Measurements from ENCODE around the gene UBASH3A.

Gene UBASH3A

GRCh38 chr21:42389449-42389835, 14.3 kb upstream of the UBASH3A start:
- no peak for DNase-seq (ENCODE audit: low read depth in 1 of 2, low spot score in 1 of 2)

DNA sequence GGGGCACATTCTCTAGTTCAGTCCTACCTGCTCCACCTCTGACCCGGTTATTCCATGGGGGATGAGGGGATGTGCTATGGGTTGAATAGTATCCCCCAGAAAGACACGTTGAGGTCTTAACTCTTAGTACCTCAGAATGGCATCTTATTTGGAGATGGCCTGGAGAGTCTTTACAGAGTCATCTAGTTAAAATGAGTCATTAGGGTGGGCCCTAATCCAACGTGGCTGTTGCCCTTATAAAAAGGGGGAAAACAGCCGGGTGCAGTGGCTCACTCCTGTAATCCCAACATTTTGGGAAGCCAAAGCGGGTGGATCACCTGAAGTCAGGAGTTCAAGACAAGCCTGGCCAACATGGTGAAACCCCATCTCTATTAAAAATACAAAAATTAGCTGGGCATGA, 13.5 kb upstream of the UBASH3A start:
- no peak for DNase-seq (ENCODE audit: low read depth in 1 of 2, low spot score in 1 of 2)

- DNase-seq (ENCODE audit: low read depth in 1 of 2, low spot score in 1 of 2) = no peak
Observed at GRCh38 chr21:42390696-42391095, 13.0 kb upstream of the UBASH3A start.

GRCh38 chr21:42391297-42391696, 12.4 kb upstream of the UBASH3A start:
- DNase-seq (ENCODE audit: low read depth in 1 of 2, low spot score in 1 of 2) = no peak

GRCh38 chr21:42392731-42393442, 10.8 kb upstream of the UBASH3A start:
- peak in 1 of 2 donors; percentile 49 for DNase-seq (ENCODE audit: low read depth in 1 of 2, low spot score in 1 of 2)

DNA sequence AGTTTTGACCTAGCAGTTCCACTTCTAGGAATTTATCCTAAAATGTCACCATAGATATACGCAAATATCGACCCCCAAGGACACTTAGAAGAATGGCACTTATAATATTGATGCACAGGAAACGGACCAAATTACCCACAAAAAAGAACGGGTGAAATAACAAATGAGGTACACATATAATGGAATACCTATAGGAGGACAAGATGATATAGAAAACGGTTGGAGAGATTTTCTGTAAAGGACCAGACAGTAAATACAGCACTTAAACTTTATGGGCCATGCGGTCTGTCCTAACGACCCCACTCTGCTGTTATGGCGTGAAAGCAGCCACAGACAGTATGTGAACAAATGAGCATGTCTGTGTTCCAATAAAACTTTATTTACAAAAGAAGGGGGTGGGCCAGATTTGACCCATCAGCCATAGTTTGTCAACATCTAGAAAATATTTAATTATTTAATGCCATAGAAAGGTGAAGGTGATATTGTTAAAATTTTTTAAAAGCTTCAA, 10.2 kb upstream of the UBASH3A start:
- DNase-seq (ENCODE audit: low read depth in 1 of 2, low spot score in 1 of 2) = no peak

- DNase-seq (ENCODE audit: low read depth in 1 of 2, low spot score in 1 of 2) = no peak
Observed at GRCh38 chr21:42395302-42395701, 8.4 kb upstream of the UBASH3A start.

DNA sequence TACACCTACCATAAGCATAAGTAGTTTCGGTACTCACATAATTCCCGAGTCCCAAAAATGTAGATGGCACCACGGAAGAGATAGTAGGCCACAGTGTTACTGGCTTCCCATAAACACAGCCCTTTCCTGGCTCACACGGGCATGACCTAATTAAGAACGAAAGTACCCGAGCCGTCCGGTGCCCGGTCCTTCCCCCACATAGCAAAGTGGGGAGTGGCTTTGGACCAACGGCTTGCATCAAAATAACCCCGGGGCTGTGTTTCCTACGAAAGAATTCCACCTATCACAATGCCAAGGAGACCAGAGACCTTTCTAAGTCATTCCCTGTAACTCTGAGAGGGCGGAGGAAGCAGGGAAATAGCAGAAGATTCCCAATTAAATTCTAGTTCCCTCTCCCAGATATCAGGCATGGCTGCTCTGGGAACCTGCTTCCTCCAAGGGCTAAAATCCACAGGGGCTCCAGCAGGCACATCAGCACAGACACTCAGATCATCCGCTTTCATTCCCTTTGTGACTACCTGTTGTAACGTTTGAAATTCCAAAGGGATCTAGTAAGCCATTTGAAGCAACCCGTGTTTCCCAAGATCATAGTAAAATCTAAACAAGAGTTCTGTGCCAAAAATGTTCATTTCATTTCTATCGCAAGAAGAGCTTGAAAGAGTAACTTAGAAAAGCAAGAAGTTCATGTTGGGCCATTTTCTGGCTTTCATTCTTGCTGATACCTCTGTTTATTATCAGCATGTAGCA, 7.6 kb upstream of the UBASH3A start, which contains the start of gene TMPRSS3:
Gene TMPRSS3, minus strand, starts transcription at position 148 of the 747 bp plus-strand sequence. CDS start 635 bp downstream, outside the sequence.
- no peak for DNase-seq (ENCODE audit: low read depth in 1 of 2, low spot score in 1 of 2)

DNA sequence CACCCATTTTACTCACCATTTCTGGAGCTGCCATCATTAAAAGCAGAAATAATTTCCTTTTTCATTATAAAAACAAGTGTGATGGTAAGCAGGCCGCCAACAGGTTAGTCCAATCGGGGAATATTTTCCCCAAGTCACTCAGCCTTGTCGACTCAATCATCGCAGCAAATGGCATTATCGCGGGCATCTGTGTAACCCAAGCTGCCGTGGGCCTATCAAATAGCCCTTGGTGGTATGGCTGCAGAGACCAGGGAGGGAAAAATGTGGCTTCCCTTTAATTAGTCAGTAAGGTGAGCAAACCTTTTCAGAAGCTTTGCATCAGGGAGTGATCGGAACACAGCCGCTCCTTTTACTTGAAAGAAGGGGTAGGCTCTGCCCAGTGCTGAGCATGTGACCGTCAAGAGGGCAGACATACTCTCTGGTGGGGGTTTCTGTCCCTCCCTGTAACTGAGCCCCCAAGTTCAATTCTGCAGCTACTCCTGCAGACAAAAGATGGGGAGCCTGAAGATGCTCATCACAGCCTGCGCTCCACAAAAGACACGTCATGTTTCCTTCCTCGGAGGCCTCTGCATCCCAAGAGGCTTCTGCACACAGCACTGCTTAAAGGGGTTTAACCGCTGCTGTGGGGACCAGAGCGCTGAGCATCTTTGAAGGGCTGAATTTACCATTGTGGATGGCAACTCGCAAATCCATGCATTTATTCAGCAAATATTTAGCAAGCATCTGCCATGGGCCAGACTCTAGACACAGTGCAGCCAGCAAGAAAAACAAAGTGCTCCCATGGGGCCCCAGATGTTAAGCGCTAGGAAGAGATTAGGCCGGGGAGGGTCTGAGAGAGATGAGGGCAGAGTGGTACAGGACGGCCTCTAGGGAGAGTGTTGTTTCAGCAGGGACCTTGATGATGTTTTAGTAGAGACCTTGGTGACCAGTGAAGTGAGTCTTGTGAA, 6.6 kb upstream of the UBASH3A start:
- no peak for DNase-seq (ENCODE audit: low read depth in 1 of 2, low spot score in 1 of 2)

DNA sequence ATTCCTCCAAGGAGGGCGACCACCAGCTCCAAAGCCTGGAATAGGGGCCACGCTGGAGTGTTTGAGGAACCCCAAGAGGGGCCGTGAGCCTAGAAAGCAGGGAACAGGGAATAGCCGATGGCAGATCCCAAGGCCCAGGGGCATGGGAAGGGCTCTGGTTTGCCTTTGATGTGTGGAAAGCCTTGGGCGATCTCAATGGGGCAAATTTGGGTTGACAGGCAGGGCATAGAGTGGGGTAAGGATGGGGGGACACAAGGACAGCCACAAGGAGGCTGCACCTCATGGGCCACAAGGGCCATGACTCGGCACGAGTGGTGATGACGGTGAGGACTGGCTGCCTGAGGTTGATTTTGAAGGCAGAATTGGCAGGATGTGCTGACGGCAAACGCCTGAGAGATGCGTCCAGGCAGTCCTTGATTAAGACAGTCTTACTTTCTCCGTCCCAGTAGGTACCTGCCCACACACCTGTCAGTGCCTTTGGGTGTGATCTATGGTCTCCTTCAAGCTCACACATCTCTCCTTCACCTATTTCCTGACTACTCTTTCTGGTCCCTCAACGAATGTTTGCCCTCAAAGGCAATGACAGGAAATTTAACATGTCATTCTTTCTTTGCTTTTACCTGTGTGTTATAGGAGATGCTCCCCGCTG, 5.8 kb upstream of the UBASH3A start:
- DNase-seq (ENCODE audit: low read depth in 1 of 2, low spot score in 1 of 2) = no peak

- DNase-seq (ENCODE audit: low read depth in 1 of 2, low spot score in 1 of 2) = no peak
Observed at GRCh38 chr21:42398436-42399028, 5.2 kb upstream of the UBASH3A start.

GRCh38 chr21:42400525-42400924, 3.2 kb upstream of the UBASH3A start:
- DNase-seq (ENCODE audit: low read depth in 1 of 2, low spot score in 1 of 2) = no peak

DNA sequence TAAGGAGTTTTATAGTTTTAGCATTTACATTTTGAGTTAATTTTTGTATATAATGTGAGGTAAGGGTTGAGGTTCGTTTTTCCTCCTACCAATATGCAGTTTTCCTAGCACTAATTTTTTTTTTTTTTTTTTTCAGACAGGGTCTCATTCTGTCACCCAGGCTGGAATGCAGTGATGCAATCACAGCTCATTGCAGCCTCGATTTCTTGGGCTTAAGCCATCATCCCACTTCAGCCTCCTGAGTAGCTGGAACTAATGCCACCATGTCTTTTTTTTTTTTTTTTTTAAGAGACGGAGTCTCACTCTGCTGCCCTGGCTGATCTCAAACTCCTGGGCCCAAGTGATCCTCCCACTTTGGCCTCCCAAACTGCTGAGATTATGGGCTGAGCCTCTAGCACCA, 2.5 kb upstream of the UBASH3A start:
- no peak for DNase-seq (ENCODE audit: low read depth in 1 of 2, low spot score in 1 of 2)

DNA sequence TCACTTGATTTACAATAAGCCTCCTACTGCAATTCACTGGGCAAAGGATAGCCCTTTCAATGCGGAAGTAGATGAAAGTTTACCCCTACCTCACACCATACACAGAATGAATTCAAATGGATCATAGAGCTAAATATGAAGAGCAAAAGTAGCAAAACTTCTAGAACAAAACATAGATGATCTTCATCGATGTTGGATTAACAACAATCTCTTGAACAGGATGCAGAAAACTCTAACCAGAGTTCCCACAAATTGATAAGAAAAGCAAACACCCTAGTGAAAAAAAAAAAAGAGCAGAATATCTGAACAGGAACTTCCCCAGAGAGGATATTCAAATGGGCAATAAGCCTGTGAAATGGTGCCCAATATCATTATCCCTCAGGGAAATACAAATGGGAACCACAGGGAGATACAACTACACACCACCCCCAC, 1.9 kb upstream of the UBASH3A start:
- no peak for DNase-seq (ENCODE audit: low read depth in 1 of 2, low spot score in 1 of 2)

- DNase-seq (ENCODE audit: low read depth in 1 of 2, low spot score in 1 of 2) = no peak
Observed at GRCh38 chr21:42404539-42404938, 837 bp downstream of the UBASH3A start.

DNA sequence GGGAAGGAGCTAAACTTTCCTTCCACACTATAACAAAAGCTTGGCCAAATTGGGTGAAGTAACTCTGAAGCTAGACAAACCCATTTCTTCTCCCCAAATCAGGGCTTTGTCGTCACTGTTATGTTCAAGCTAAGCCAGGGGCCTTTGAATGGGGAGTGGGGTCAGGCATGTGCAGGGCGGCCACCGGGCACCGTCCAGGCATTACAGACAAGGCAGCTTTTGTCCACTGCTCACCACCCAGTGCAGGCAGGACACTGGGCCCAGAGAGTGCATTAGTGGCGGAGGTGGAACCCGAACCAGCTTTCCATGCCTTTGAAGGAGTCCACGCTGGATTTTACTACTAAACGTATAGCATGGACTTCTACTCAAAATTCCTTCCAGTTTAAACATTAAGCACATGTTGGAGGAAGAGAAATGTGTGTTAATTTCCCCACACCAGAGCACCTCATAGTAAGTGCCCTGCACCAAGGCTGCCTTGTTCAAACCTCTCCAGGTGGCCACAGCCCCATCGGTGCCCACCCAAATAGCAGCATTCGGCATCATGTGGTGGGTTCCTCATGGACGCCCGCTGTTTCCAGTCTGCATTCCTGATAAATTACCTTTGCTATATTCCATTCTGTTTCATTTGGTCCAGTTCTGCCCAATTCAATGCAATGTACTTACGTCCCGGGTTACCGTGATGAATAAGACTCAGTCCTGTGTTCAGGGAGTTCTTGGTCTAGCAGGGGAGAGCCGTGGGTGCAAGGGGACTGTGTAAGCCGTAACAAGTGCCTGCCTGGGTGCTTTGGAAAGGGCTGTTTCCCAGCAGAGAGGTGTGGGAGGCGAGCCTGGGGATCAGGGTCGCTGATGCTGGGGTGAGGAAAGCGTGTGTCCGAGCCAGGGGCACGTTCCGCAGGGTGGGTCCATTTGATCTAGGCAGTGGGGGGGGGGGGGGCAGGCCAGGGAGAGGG, 1.6 kb downstream of the UBASH3A start:
- no peak for DNase-seq (ENCODE audit: low read depth in 1 of 2, low spot score in 1 of 2)

DNA sequence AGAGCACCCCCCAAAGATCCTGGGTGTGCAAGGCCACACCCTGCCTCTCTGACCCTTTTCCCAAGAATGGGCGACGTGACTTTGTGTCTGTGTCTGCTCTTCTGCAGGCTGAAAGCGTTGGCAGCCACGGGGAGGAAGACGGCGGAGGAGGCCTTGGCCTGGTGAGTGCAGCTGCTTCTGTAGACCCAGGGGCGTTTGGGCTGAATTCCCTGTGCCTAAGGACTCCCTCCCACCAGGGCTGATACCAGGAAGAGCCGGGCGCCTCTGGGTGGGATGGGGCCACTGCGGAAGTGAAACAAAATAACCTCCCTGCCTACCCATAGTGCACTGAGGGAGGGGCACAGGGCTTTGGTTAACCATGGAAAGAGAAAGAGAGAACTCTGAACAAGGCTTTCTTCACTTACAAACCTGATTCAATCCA, 2.5 kb downstream of the UBASH3A start:
- DNase-seq (ENCODE audit: low read depth in 1 of 2, low spot score in 1 of 2) = peak in 1 of 2 donors; percentile 52

DNA sequence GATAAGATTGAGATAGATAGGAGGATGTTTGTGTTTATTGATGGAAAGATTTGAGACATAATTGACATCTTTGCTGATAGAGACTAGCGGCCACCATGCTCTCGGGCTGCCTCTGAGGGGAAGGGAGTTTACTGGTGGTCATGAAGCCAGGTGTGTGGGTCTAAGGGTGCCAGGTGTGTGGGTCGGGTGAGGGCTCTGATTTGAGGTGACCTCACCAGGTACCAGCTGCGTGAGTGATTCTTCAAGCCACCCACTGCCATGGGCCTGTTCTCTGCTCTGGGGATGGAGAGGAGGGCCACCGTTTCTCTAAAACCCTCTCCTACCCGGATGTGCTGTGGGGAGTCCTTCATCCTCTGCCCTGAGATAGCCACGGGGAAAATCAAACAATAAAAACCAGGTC, 3.2 kb downstream of the UBASH3A start:
- no peak for DNase-seq (ENCODE audit: low read depth in 1 of 2, low spot score in 1 of 2)

GRCh38 chr21:42407476-42407875, 3.8 kb downstream of the UBASH3A start:
- no peak for DNase-seq (ENCODE audit: low read depth in 1 of 2, low spot score in 1 of 2)

All from activated CD4-positive, alpha-beta T cell treated with anti-CD3 and anti-CD28 coated beads, Interleukin-2, amount 50 U/mL, for 24 hours (primary cell).